H1 (cell line): ENCODE measurements around the gene SLC8A1. TPM values are rescaled to one million over a fixed set of nuclear protein-coding genes. Genes with fewer than 3 reads are reported as not detected.

Experiments used
- ATF2 ChIP-seq: IDR thresholded peaks from 2 replicates; pipeline ENCODE4 v1.6.1; 2012; ENCODE audit warnings: low read length, inconsistent platforms
- BACH1 ChIP-seq: IDR thresholded peaks from 2 replicates; pipeline ENCODE4 v1.6.1; 2012; ENCODE audit warnings: low read length, improper control_type of control experiment
- MAFK ChIP-seq: IDR thresholded peaks from 2 replicates; pipeline ENCODE4 v1.6.1; 2012; ENCODE audit warnings: low read depth, mild to moderate bottlenecking, improper control_type of control experiment, low read length
- POLR2A ChIP-seq, 2 experiments: IDR thresholded peaks; 1 replicate in 1 of 2; 2 replicates in 1 of 2; pipeline ENCODE4 v1.6.1; 2011; ENCODE audit warnings: low read depth in 2 of 2, low read length in 2 of 2, mild to moderate bottlenecking in 2 of 2; ENCODE audit errors: control extremely low read depth in 1 of 2
- RXRA ChIP-seq: IDR thresholded peaks from 2 replicates; pipeline ENCODE4 v1.6.1; 2011; ENCODE audit warnings: low read depth, mild to moderate bottlenecking, low read length, moderate library complexity; ENCODE audit not compliant: insufficient read depth
- ZNF274 ChIP-seq: IDR thresholded peaks from 2 replicates; pipeline ENCODE4 v1.7.0; 2012; ENCODE audit warnings: low read length, borderline replicate concordance; ENCODE audit errors: extremely low read depth
- polyA plus RNA-seq, 7 experiments: library from polyadenylated mRNA; depleted of rRNA in 3 of 7; stranded (reverse) in 5 of 7; unstranded in 2 of 7; fragments of >200 nt in 5 of 7; fragments of 200-250 nt in 2 of 7; gene quantifications; 1 replicate in 5 of 7; 2 replicates in 1 of 7; 4 replicates in 1 of 7; pipeline versions ENCODE4 v1.2.1 to v1.2.3, GENCODE V29; 2011 to 2013; ENCODE audit warnings: missing spikeins in 2 of 7, mixed read lengths in 2 of 7
- total RNA-seq: library from RNA; stranded (reverse); fragmentation: NEBNext Ultra II Directional; extraction: Animal tissue kit (Norgen Biotek cat#: 25700); gene quantifications from 2 replicates; pipeline ENCODE4 v1.2.1, GENCODE V29; 2021

The SLC8A1 gene
- total and polyA plus RNA-seq, 2 of the 8 experiments (the other 6 are each of a cell fraction or from before 2014, with no cell fraction given): 0.68 to 3.6 TPM

- no peak for TF ChIP-seq RXRA
- TF ChIP-seq BACH1: no peak
- no peak for TF ChIP-seq ATF2
- no peak for TF ChIP-seq MAFK
- TF ChIP-seq ZNF274: no peak
- no peak for TF ChIP-seq POLR2A (IDR thresholded peaks at IDR 0.05; ENCODE audit: control extremely low read depth in 1 of 2, low read depth in 2 of 2, low read length in 2 of 2)
Measured at GRCh38 chr2:40220177-40220925, 231.5 kb downstream of the SLC8A1 start (continued).
